Activated CD8-positive, alpha-beta memory T cell treated with anti-CD3 and anti-CD28 coated beads for 4 hours (primary cell): ENCODE measurements around the gene CHMP5.

Source experiments
- DNase-seq, 2 donors: peaks; one replicate each; pipeline ENCODE4 v3.0.0-alpha.2; 2020; ENCODE audit warnings: low read depth in 2 of 2

The CHMP5 gene

GRCh38 chr9:33264473-33265177 lies at the start of gene CHMP5, which contains the start of gene BAG1:
Gene CHMP5, plus strand, starts transcription at chr9:33265049. Its CDS starts 30 bp downstream, at chr9:33265079.
Gene BAG1, minus strand, starts transcription at chr9:33264708.
- DNase-seq, result peak; percentile 99 to 100

GRCh38 chr9:33220681-33221567 lies 43.9 kb upstream of the CHMP5 start:
- DNase-seq, result no peak

- no peak for DNase-seq
Measured at GRCh38 chr9:33221568-33221884, 43.3 kb upstream of the CHMP5 start.

GRCh38 chr9:33222031-33222430 lies 42.8 kb upstream of the CHMP5 start:
- no peak for DNase-seq

- DNase-seq, result no peak
Measured at GRCh38 chr9:33223696-33224095, 41.2 kb upstream of the CHMP5 start.

- DNase-seq, result peak; percentile 46 to 59
Measured at GRCh38 chr9:33225319-33226147, 39.3 kb upstream of the CHMP5 start.

GRCh38 chr9:33227008-33227398 lies 37.8 kb upstream of the CHMP5 start:
- no peak for DNase-seq

- no peak for DNase-seq
Measured at GRCh38 chr9:33227741-33228140, 37.1 kb upstream of the CHMP5 start.

- DNase-seq, result no peak
Measured at GRCh38 chr9:33228606-33229005, 36.2 kb upstream of the CHMP5 start.

- no peak for DNase-seq
Measured at GRCh38 chr9:33229359-33230114, 35.3 kb upstream of the CHMP5 start.

GRCh38 chr9:33230756-33231622 lies 33.9 kb upstream of the CHMP5 start:
- DNase-seq, result no peak

GRCh38 chr9:33231623-33231942 lies 33.3 kb upstream of the CHMP5 start:
- no peak for DNase-seq

- no peak for DNase-seq
Measured at GRCh38 chr9:33232815-33233214, 32.0 kb upstream of the CHMP5 start.

- DNase-seq, result no peak
Measured at GRCh38 chr9:33233626-33234342, 31.1 kb upstream of the CHMP5 start.

- DNase-seq, result no peak
Measured at GRCh38 chr9:33234511-33235467, 30.1 kb upstream of the CHMP5 start.

- DNase-seq, result no peak
Measured at GRCh38 chr9:33236571-33236970, 28.3 kb upstream of the CHMP5 start.

GRCh38 chr9:33239921-33240320 lies 24.9 kb upstream of the CHMP5 start, which contains the start of gene SPINK4:
Gene SPINK4, plus strand, starts transcription at chr9:33240167. Its CDS starts 42 bp downstream, at chr9:33240209.
- no peak for DNase-seq

- no peak for DNase-seq
Measured at GRCh38 chr9:33241298-33241697, 23.6 kb upstream of the CHMP5 start.
